H9 (cell line): ENCODE data around the gene ITM2B. TPM values are rescaled to one million over a fixed set of nuclear protein-coding genes. Genes with fewer than 3 reads are reported as not detected.

Experiments
- DNase-seq: peaks from one replicate; pipeline ENCODE4 v3.0.0-alpha.2; 2017
- H2AFZ ChIP-seq: one replicate; pipeline ENCODE4 v1.6.1; 2013; ENCODE audit warnings: mild to moderate bottlenecking, low read length, control low read depth, moderate library complexity
- H2AK5ac ChIP-seq: 2 replicates; pipeline ENCODE4 v1.6.1; 2013; ENCODE audit warnings: low read length, control low read depth, mixed read lengths; ENCODE audit not compliant: insufficient read length
- H2BK120ac ChIP-seq: one replicate; pipeline ENCODE4 v1.6.1; 2013; ENCODE audit warnings: low read depth, mild to moderate bottlenecking, low read length, control low read depth, inconsistent platforms; ENCODE audit not compliant: poor library complexity, severe bottlenecking
- H2BK12ac ChIP-seq: 2 replicates; pipeline ENCODE4 v1.6.1; 2013; ENCODE audit warnings: low read length, control low read depth, mixed read lengths, low read depth; ENCODE audit not compliant: insufficient read length
- H2BK15ac ChIP-seq: 2 replicates; pipeline ENCODE4 v1.6.1; 2013; ENCODE audit warnings: low read depth, low read length, control low read depth
- H2BK20ac ChIP-seq: one replicate; pipeline ENCODE4 v1.6.1; 2013; ENCODE audit warnings: low read depth, mild to moderate bottlenecking, low read length, control low read depth, inconsistent platforms; ENCODE audit not compliant: poor library complexity, severe bottlenecking
- H2BK5ac ChIP-seq: 2 replicates; pipeline ENCODE4 v1.6.1; 2013; ENCODE audit warnings: low read length, control low read depth, mixed read lengths; ENCODE audit not compliant: insufficient read length
- H3K14ac ChIP-seq: 2 replicates; pipeline ENCODE4 v1.6.1; 2013; ENCODE audit warnings: low read length, control low read depth; ENCODE audit not compliant: insufficient read depth
- H3K18ac ChIP-seq: 2 replicates; pipeline ENCODE4 v1.6.1; 2013; ENCODE audit warnings: low read depth, mild to moderate bottlenecking, mixed read lengths, low read length, control low read depth; ENCODE audit not compliant: insufficient read length
- H3K23ac ChIP-seq: 2 replicates; pipeline ENCODE4 v1.6.1; 2013; ENCODE audit warnings: low read length, control low read depth, mixed read lengths, low read depth; ENCODE audit not compliant: insufficient read length
- H3K23me2 ChIP-seq: 2 replicates; pipeline ENCODE4 v1.6.1; 2013; ENCODE audit warnings: low read depth, mild to moderate bottlenecking, mixed read lengths, low read length, control low read depth; ENCODE audit not compliant: insufficient read length, poor library complexity, severe bottlenecking
- H3K27ac ChIP-seq: 2 replicates; pipeline ENCODE4 v1.5.1; 2013; ENCODE audit warnings: low read length, control low read depth, mixed read lengths, low read depth; ENCODE audit not compliant: insufficient read length
- H3K27me3 ChIP-seq: 2 replicates; pipeline ENCODE4 v1.6.1; 2013; ENCODE audit warnings: low read length, control low read depth, inconsistent platforms; ENCODE audit not compliant: insufficient read depth
- H3K4ac ChIP-seq: 2 replicates; pipeline ENCODE4 v1.6.1; 2013; ENCODE audit warnings: low read depth, mild to moderate bottlenecking, control low read depth, inconsistent platforms, low read length, moderate library complexity
- H3K4me1 ChIP-seq: 2 replicates; pipeline ENCODE4 v1.6.1; 2013; ENCODE audit warnings: low read length, control low read depth, inconsistent platforms; ENCODE audit not compliant: insufficient read depth
- H3K4me2 ChIP-seq: 2 replicates; pipeline ENCODE4 v1.6.1; 2013; ENCODE audit warnings: low read length, control low read depth, mixed read lengths; ENCODE audit not compliant: insufficient read length, insufficient read depth
- H3K56ac ChIP-seq: 2 replicates; pipeline ENCODE4 v1.6.1; 2013; ENCODE audit warnings: low read depth, mild to moderate bottlenecking, mixed read lengths, low read length, control low read depth; ENCODE audit not compliant: insufficient read length
- H3K79me1 ChIP-seq: 2 replicates; pipeline ENCODE4 v1.6.1; 2013; ENCODE audit warnings: low read depth, mild to moderate bottlenecking, moderate library complexity, low read length, control low read depth, inconsistent platforms; ENCODE audit not compliant: insufficient read depth, poor library complexity, severe bottlenecking
- H3K79me2 ChIP-seq: 2 replicates; pipeline ENCODE4 v1.6.1; 2013; ENCODE audit warnings: low read length, control low read depth, inconsistent platforms; ENCODE audit not compliant: insufficient read depth
- H3K9ac ChIP-seq: 2 replicates; pipeline ENCODE4 v1.6.1; 2013; ENCODE audit warnings: low read length, control low read depth, mixed read lengths; ENCODE audit not compliant: insufficient read length; ENCODE audit errors: extremely low read depth
- H3K9me3 ChIP-seq: one replicate; pipeline ENCODE4 v1.6.1; 2013; ENCODE audit warnings: low read depth, low read length, inconsistent platforms; ENCODE audit not compliant: control insufficient read depth
- H3T11ph ChIP-seq: one replicate; pipeline ENCODE4 v1.6.1; 2013; ENCODE audit warnings: mild to moderate bottlenecking, low read length, control low read depth, inconsistent platforms
- H4K20me1 ChIP-seq: one replicate; pipeline ENCODE4 v1.6.1; 2013; ENCODE audit not compliant: control insufficient read depth, insufficient read length, insufficient read depth
- H4K5ac ChIP-seq: 2 replicates; pipeline ENCODE4 v1.6.1; 2013; ENCODE audit warnings: low read depth, mild to moderate bottlenecking, mixed read lengths, low read length, control low read depth; ENCODE audit not compliant: insufficient read length
- H4K8ac ChIP-seq: replicated peaks from 2 replicates; pipeline ENCODE4 v1.6.1; 2013; ENCODE audit warnings: low read length, control low read depth, mixed read lengths, low read depth; ENCODE audit not compliant: insufficient read length
- H4K91ac ChIP-seq: 2 replicates; pipeline ENCODE4 v1.6.1; 2013; ENCODE audit warnings: low read depth, mild to moderate bottlenecking, moderate library complexity, mixed read lengths, low read length, control low read depth; ENCODE audit not compliant: insufficient read length
- H3K27ac Mint-ChIP-seq, 3 experiments: 2 replicates in 2 of 3; 3 replicates in 1 of 3; pipeline ENCODE4 v1.8.0; 2020 to 2021; ENCODE audit warnings: mixed read lengths in 3 of 3, mild to moderate bottlenecking in 1 of 3, moderate library complexity in 1 of 3
- H3K27me3 Mint-ChIP-seq: 2 replicates; pipeline ENCODE4 v1.8.0; 2021; ENCODE audit warnings: low read depth, mild to moderate bottlenecking, moderate library complexity, mixed read lengths
- H3K36me3 Mint-ChIP-seq, 3 experiments: 2 replicates in 2 of 3; 3 replicates in 1 of 3; pipeline ENCODE4 v1.8.0; 2020 to 2021; ENCODE audit warnings: low read depth in 3 of 3, mixed read lengths in 3 of 3; ENCODE audit not compliant: insufficient read depth in 1 of 3
- H3K4me1 Mint-ChIP-seq, 2 experiments: 2 replicates each; pipeline ENCODE4 v1.8.0; 2020; ENCODE audit warnings: mixed read lengths in 2 of 2
- H3K4me3 Mint-ChIP-seq, 2 experiments: 2 replicates in 1 of 2; 3 replicates in 1 of 2; pipeline ENCODE4 v1.8.0; 2020 to 2021; ENCODE audit warnings: mild to moderate bottlenecking in 2 of 2, mixed read lengths in 2 of 2, moderate library complexity in 1 of 2
- H3K9me3 Mint-ChIP-seq, 2 experiments: 2 replicates in 1 of 2; 3 replicates in 1 of 2; pipeline ENCODE4 v1.8.0; 2020; ENCODE audit warnings: mild to moderate bottlenecking in 2 of 2, mixed read lengths in 2 of 2, moderate library complexity in 1 of 2
- CTCF ChIP-seq: fragments of 200-600 bp; sonication (generic); conservative IDR thresholded peaks from 3 replicates; pipeline ENCODE4 v1.8.0; 2021; ENCODE audit warnings: antibody characterized with exemption, mild to moderate bottlenecking
- WGBS: extraction: QIAGEN DNeasy Blood & Tissue Kit; methylation state at CpG from one replicate; pipeline ENCODE4 v1.1.7; 2013; ENCODE audit warnings: missing lambda C conversion rate, low lambda C conversion rate, mixed read lengths; ENCODE audit not compliant: insufficient read length; ENCODE audit errors: extremely low coverage; 5-methylcytosine and 5-hydroxymethylcytosine counted together
- total RNA-seq: library from RNA; stranded (reverse); gene quantifications from 2 replicates; pipeline ENCODE4 v1.2.1, GENCODE V29; 2021

The ITM2B gene
- total RNA-seq, 1 experiment from 2014 or later: 175 TPM

GRCh38 chr13:48263196-48263595 lies 30.2 kb downstream of the ITM2B start:
- Histone ChIP-seq H3K4me2 (no peak overlapping the region), H3K23me2 (no peaks in the 10 kb centered on the region), H3K4ac (no peak overlapping the region), H3K9ac (no peak overlapping the region), H2BK12ac (no peak overlapping the region), H4K8ac (no peak overlapping the region), H3K27me3 (no peaks in the 10 kb centered on the region), H4K91ac (no peak overlapping the region), H2AFZ (no peak overlapping the region), H3K27ac (no peak overlapping the region), H4K5ac (no peak overlapping the region), H2BK120ac (no peak overlapping the region), H2BK15ac (no peak overlapping the region), H3K79me2 (no peaks in the 10 kb centered on the region), H3K4me1 (no peaks in the 10 kb centered on the region), H3K18ac (no peak overlapping the region), H3K9me3 (no peaks in the 10 kb centered on the region), H3K79me1 (no peaks in the 10 kb centered on the region), H4K20me1 (no peaks in the 10 kb centered on the region), H3T11ph (no peak overlapping the region), H2AK5ac (no peak overlapping the region), H2BK5ac (no peak overlapping the region), H3K23ac (no peak overlapping the region), H3K14ac (no peak overlapping the region), H3K56ac (no peak overlapping the region), H2BK20ac (no peak overlapping the region)
- Mint-ChIP-seq H3K4me3 (no peak overlapping the region), H3K9me3 (no peaks in the 10 kb centered on the region), H3K27me3 (no peaks in the 10 kb centered on the region), H3K27ac (peak overlapping the region in 1 of 3 experiments; percentile 76; a peak in 1 of 7 replicates), H3K4me1 (peaks cover 4 to 17% of the 10 kb centered on the region in 2 experiments), H3K36me3 (peaks cover 17 to 44% (median 36%) of the 10 kb centered on the region in 3 experiments)
- no CpG with 5 or more reads among the region's 1 CpG for WGBS
- TF ChIP-seq CTCF: no peak
- no peak for DNase-seq
